NB4 (cell line): Measurements from ENCODE around the gene FMN1.

Experiments used
- CTCF ChIP-seq: IDR thresholded peaks from one replicate; pipeline ENCODE4 v1.5.1; 2012; ENCODE audit warnings: low read depth, low read length
- MYC ChIP-seq: IDR thresholded peaks from 2 replicates; pipeline ENCODE4 v1.6.1; 2011; ENCODE audit warnings: low read depth, low read length
- POLR2A ChIP-seq: IDR thresholded peaks from 2 replicates; pipeline ENCODE4 v1.6.1; 2011; ENCODE audit warnings: mild to moderate bottlenecking; ENCODE audit not compliant: insufficient read length; ENCODE audit errors: extremely low read depth
- TF ChIP-seq, protein P1 (sequence below): IDR thresholded peaks from 2 replicates; pipeline ENCODE4 v1.6.1; 2011; ENCODE audit warnings: low read depth, low read length

DNA sequence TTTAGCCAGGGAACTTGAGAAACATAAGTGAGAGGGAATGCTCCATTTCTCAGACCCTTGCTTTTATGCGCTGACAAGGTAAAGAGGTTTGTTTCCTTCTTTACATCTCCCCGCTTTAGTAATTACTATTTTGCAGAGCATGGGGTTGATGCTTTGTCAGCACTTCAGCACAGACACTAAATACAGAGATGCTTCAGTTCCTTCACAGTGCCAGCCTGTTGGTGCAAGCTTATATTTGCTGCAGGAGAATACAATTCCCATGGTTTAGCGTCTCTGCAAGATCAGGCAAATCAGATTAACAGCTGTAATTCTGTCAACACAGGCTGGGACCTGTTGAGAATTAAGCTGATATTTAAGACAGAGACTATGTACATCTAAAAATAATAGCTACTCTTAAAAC lies 2.9 kb downstream of the FMN1 start:
- no peak for TF ChIP-seq CTCF
- no peak for TF ChIP-seq POLR2A
- TF ChIP-seq, protein P1, sequence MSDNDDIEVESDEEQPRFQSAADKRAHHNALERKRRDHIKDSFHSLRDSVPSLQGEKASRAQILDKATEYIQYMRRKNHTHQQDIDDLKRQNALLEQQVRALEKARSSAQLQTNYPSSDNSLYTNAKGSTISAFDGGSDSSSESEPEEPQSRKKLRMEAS, result no peak
- TF ChIP-seq MYC, result no peak
